ENCODE results near the gene HELZ.
A peak's percentile ranks its signal among the peaks of the same experiment; 100 is the strongest.

Gene HELZ

DNA sequence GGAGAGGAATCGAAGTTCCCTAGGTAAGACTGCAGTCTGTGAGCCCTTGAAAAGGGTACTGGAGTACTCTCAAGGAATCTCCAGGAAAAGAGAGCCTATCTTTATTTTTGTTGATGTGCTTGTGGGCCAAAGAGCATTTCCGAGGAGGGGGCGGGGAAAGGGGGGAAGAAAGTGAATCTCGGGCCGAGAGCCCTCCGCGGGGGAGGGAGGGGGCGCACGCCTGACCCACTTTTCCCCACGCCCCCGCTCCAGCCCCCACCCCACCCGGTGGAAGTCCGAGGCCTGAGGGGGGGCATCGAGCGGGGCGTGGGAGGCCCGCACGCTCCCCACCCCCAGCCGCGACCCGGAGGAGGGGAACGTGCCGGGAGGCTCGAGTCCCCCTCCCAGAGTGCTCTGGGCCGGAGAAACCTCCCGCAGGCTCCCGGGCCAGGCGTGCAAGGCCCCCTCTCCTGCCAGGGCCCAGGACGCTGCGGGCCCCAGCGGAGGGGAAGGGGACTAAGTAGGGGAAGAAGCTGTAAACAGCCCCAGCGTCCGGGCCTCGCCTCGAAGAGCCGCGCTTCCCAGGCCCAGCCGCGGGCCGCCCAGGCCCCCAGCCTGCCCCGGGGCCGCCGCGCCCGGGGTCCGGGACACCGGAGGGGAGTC lies 444 bp downstream of the HELZ start (continued):
- TF ChIP-seq, protein P1, sequence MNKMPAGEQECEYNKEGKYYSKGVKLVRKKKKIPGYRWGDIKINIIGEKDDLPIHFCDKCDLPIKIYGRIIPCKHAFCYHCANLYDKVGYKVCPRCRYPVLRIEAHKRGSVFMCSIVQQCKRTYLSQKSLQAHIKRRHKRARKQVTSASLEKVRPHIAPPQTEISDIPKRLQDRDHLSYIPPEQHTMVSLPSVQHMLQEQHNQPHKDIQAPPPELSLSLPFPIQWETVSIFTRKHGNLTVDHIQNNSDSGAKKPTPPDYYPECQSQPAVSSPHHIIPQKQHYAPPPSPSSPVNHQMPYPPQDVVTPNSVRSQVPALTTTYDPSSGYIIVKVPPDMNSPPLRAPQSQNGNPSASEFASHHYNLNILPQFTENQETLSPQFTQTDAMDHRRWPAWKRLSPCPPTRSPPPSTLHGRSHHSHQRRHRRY (tag by site-specific recombination; IDR thresholded peaks at IDR 0.05) = no peak
- TF ChIP-seq EGR2 (tag by site-specific recombination; IDR thresholded peaks at IDR 0.05; ENCODE audit: low read depth) (peak; percentile 93), KLF9 (tag by site-specific recombination; IDR thresholded peaks at IDR 0.05; ENCODE audit: low read depth) (peak; percentile 36), SP7 (tag by site-specific recombination; IDR thresholded peaks at IDR 0.05) (no peak), KLF10 (tag by site-specific recombination; IDR thresholded peaks at IDR 0.05) (no peak), ZBTB1 (tag by site-specific recombination; IDR thresholded peaks at IDR 0.05) (no peak), ZBTB20 (tag by site-specific recombination; IDR thresholded peaks at IDR 0.05) (peak; percentile 62), ZNF175 (tag by site-specific recombination; IDR thresholded peaks at IDR 0.05) (no peak), ZNF830 (tag by site-specific recombination; IDR thresholded peaks at IDR 0.05; ENCODE audit: low read depth) (no peak), SP3 (tag by site-specific recombination; IDR thresholded peaks at IDR 0.05) (no peak; the same call in 1 of the 2 replicates), ZNF302 (tag by site-specific recombination; IDR thresholded peaks at IDR 0.05; ENCODE audit: low read depth) (no peak), ZNF785 (tag by site-specific recombination; IDR thresholded peaks at IDR 0.05) (no peak), ZNF48 (tag by site-specific recombination; IDR thresholded peaks at IDR 0.05) (no peak), ZNF37A (tag by site-specific recombination; IDR thresholded peaks at IDR 0.05) (no peak), ZNF600 (tag by site-specific recombination; IDR thresholded peaks at IDR 0.05) (no peak), YY1 (tag by site-specific recombination; IDR thresholded peaks at IDR 0.05) (no peak; the same call in 1 of the 2 replicates), WT1 (tag by site-specific recombination; IDR thresholded peaks at IDR 0.05) (0 out of 2 replicates have a peak, but pooled peaks have one; percentile 8)
- TF ChIP-seq, protein P2, sequence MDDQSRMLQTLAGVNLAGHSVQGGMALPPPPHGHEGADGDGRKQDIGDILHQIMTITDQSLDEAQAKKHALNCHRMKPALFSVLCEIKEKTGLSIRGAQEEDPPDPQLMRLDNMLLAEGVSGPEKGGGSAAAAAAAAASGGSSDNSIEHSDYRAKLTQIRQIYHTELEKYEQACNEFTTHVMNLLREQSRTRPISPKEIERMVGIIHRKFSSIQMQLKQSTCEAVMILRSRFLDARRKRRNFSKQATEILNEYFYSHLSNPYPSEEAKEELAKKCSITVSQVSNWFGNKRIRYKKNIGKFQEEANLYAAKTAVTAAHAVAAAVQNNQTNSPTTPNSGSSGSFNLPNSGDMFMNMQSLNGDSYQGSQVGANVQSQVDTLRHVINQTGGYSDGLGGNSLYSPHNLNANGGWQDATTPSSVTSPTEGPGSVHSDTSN (CRISPR knock-in tag; IDR thresholded peaks at IDR 0.05) = 0 out of 2 replicates have a peak, but pooled peaks have one; percentile 21
- TF ChIP-seq, protein P3, sequence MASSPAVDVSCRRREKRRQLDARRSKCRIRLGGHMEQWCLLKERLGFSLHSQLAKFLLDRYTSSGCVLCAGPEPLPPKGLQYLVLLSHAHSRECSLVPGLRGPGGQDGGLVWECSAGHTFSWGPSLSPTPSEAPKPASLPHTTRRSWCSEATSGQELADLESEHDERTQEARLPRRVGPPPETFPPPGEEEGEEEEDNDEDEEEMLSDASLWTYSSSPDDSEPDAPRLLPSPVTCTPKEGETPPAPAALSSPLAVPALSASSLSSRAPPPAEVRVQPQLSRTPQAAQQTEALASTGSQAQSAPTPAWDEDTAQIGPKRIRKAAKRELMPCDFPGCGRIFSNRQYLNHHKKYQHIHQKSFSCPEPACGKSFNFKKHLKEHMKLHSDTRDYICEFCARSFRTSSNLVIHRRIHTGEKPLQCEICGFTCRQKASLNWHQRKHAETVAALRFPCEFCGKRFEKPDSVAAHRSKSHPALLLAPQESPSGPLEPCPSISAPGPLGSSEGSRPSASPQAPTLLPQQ (tag by site-specific recombination; IDR thresholded peaks at IDR 0.05) = no peak
- TF ChIP-seq, protein P4, sequence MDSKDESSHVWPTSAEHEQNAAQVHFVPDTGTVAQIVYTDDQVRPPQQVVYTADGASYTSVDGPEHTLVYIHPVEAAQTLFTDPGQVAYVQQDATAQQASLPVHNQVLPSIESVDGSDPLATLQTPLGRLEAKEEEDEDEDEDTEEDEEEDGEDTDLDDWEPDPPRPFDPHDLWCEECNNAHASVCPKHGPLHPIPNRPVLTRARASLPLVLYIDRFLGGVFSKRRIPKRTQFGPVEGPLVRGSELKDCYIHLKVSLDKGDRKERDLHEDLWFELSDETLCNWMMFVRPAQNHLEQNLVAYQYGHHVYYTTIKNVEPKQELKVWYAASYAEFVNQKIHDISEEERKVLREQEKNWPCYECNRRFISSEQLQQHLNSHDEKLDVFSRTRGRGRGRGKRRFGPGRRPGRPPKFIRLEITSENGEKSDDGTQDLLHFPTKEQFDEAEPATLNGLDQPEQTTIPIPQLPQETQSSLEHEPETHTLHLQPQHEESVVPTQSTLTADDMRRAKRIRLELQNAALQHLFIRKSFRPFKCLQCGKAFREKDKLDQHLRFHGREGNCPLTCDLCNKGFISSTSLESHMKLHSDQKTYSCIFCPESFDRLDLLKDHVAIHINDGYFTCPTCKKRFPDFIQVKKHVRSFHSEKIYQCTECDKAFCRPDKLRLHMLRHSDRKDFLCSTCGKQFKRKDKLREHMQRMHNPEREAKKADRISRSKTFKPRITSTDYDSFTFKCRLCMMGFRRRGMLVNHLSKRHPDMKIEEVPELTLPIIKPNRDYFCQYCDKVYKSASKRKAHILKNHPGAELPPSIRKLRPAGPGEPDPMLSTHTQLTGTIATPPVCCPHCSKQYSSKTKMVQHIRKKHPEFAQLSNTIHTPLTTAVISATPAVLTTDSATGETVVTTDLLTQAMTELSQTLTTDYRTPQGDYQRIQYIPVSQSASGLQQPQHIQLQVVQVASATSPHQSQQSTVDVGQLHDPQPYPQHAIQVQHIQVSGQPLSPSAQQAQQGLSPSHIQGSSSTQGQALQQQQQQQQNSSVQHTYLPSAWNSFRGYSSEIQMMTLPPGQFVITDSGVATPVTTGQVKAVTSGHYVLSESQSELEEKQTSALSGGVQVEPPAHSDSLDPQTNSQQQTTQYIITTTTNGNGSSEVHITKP (tag by site-specific recombination; IDR thresholded peaks at IDR 0.05) = no peak
- TF ChIP-seq, protein P5, sequence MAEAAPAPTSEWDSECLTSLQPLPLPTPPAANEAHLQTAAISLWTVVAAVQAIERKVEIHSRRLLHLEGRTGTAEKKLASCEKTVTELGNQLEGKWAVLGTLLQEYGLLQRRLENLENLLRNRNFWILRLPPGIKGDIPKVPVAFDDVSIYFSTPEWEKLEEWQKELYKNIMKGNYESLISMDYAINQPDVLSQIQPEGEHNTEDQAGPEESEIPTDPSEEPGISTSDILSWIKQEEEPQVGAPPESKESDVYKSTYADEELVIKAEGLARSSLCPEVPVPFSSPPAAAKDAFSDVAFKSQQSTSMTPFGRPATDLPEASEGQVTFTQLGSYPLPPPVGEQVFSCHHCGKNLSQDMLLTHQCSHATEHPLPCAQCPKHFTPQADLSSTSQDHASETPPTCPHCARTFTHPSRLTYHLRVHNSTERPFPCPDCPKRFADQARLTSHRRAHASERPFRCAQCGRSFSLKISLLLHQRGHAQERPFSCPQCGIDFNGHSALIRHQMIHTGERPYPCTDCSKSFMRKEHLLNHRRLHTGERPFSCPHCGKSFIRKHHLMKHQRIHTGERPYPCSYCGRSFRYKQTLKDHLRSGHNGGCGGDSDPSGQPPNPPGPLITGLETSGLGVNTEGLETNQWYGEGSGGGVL (tag by site-specific recombination; IDR thresholded peaks at IDR 0.05) = peak; percentile 89
